Esophagus muscularis mucosa (tissue), 4 donors: ENCODE measurements around the gene TDRD7. TPM values are rescaled to one million over a fixed set of nuclear protein-coding genes. Genes with fewer than 3 reads are reported as not detected.

Experiments used
- DNase-seq: peaks from one replicate; pipeline ENCODE4 v3.0.0-alpha.2; 2017; ENCODE audit errors: extremely low spot score
- H3K27ac ChIP-seq, 4 donors: fragments of 200-600 bp; sonication (generic); replicated peaks in 1 of 4; 1 replicate in 3 of 4; 2 replicates in 1 of 4; pipeline ENCODE4 v1.5.1; 2016 to 2019; ENCODE audit warnings: mild to moderate bottlenecking in 1 of 4
- H3K27me3 ChIP-seq, 4 donors: fragments of 200-600 bp; sonication (generic); one replicate each; pipeline versions ENCODE4 v1.5.1 to v1.6.0; 2016 to 2019
- H3K36me3 ChIP-seq, 4 donors: fragments of 200-600 bp; sonication (generic); one replicate each; pipeline ENCODE4 v1.5.1; 2016 to 2019
- H3K4me1 ChIP-seq, 4 donors: fragments of 200-600 bp; sonication (generic); one replicate each; pipeline ENCODE4 v1.5.1; 2016 to 2019
- H3K4me3 ChIP-seq, 4 donors: fragments of 200-600 bp; sonication (generic); 1 replicate in 2 of 4; 2 replicates in 2 of 4; pipeline ENCODE4 v1.5.1; 2016 to 2019; ENCODE audit warnings: mild to moderate bottlenecking in 4 of 4, moderate library complexity in 1 of 4
- H3K9me3 ChIP-seq, 4 donors: fragments of 200-600 bp; sonication (generic); 1 replicate in 3 of 4; 2 replicates in 1 of 4; pipeline ENCODE4 v1.5.1; 2016 to 2019
- EP300 ChIP-seq: sonication (generic); formaldehyde crosslinking; IDR thresholded peaks from one replicate; pipeline ENCODE4 v1.6.1; 2017; ENCODE audit warnings: antibody characterized with exemption
- POLR2A ChIP-seq: fragments of 450-650 bp; IDR thresholded peaks from one replicate; pipeline ENCODE4 v1.6.1; 2017; ENCODE audit warnings: antibody characterized with exemption, moderate library complexity, mild to moderate bottlenecking, low read depth
- POLR2AphosphoS5 ChIP-seq, 2 donors: sonication (generic); formaldehyde crosslinking; IDR thresholded peaks; one replicate each; pipeline ENCODE4 v1.6.1; 2017; ENCODE audit warnings: antibody characterized with exemption in 2 of 2
- WGBS: methylation state at CpG from one replicate; pipeline ENCODE4 v1.1.5; 2018; 5-methylcytosine and 5-hydroxymethylcytosine counted together
- intact Hi-C: fragments of 100-400 bp; cut with DNase I; formaldehyde crosslinking; loops from one replicate; pipeline ENCODE4 v1.15.1; 2023
- total RNA-seq, 4 donors: library from RNA; depleted of rRNA; stranded (reverse); fragments of >200 nt; gene quantifications; one replicate each; pipeline versions ENCODE4 v1.1.0 to v1.2.1, GENCODE V29; 2016
- TF ChIP-seq, protein P1 (sequence below), 3 experiments: fragments of 200-600 bp in 2 of 3; fragments of 450-650 bp in 1 of 3; sonication (generic) in 2 of 3; IDR thresholded peaks; one replicate each; pipeline ENCODE4 v1.5.1; 2017 to 2019; ENCODE audit warnings: antibody characterized with exemption in 3 of 3, mild to moderate bottlenecking in 2 of 3, moderate library complexity in 1 of 3

Gene TDRD7
- total RNA-seq, 4 donors from 2014 or later = 15.4 to 22.9 (median 16.4) TPM

DNA sequence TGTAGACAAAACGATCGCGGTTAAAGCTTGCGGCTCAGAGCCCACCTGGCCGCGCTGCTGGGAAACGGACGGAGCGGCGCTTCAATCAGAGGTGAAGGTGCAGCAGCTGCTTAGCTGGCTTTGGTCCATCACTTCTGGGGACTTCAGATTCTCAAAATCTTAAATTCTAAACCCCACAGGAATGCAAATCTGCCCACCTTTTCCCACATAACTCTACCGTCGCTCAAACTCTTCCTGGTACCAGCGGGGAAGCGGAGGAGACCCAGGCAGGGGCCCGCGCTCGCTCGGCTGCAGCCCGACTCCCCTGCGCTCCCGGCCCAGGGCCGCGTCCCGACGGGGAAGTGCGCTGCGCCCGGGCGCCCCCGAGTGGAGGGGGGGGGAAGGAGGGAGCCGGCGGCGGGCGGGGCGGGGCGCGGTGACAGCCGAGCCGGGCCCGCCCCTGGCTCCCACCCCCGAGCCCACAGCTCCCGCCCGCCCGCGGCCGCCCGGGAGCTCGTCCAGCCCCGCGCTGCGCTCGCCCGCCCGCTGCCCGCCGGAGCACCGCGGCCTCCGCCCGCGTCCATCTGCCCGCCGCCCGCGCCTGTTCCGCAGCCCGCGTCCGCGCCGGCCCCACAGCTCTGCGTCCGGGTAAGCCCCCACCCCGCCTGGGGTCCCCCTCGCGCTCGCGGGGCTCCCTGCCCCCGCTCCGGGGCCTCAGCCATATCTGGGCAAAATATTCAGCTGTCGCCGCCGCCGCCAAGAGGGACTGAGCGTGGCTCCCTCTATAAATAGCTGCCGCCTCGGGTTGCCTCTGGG is 89.5 kb downstream of the TDRD7 start, which contains the start of gene TMOD1:
Gene TMOD1 (plus strand): TSS at position 490 of the 795 bp plus-strand sequence. CDS start 22,523 bp downstream, outside the sequence.
- no peaks in the 10 kb centered on the region for H3K9me3 ChIP-seq
- intact Hi-C loops = loop anchor here (5.0 kb wide), 1 partner anchor 61 kb away; no protein-coding TSS in a partner anchor
- DNase-seq = peak; percentile 91
- no peaks in the 10 kb centered on the region for H3K27me3 ChIP-seq
- 2% methylated on average over 25 of the region's 87 CpGs for WGBS
- H3K27ac ChIP-seq = peak within 1 kb of the TSS; percentile 95 to 98 (median 96)
- peaks cover 0 to 5% (median under 1%) of the 10 kb centered on the region in 4 donors for H3K36me3 ChIP-seq
- H3K4me1 ChIP-seq = peaks cover 30 to 46% (median 44%) of the 10 kb centered on the region in 4 donors
- no peak for TF ChIP-seq EP300
- TF ChIP-seq, protein P1, sequence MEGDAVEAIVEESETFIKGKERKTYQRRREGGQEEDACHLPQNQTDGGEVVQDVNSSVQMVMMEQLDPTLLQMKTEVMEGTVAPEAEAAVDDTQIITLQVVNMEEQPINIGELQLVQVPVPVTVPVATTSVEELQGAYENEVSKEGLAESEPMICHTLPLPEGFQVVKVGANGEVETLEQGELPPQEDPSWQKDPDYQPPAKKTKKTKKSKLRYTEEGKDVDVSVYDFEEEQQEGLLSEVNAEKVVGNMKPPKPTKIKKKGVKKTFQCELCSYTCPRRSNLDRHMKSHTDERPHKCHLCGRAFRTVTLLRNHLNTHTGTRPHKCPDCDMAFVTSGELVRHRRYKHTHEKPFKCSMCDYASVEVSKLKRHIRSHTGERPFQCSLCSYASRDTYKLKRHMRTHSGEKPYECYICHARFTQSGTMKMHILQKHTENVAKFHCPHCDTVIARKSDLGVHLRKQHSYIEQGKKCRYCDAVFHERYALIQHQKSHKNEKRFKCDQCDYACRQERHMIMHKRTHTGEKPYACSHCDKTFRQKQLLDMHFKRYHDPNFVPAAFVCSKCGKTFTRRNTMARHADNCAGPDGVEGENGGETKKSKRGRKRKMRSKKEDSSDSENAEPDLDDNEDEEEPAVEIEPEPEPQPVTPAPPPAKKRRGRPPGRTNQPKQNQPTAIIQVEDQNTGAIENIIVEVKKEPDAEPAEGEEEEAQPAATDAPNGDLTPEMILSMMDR (IDR thresholded peaks at IDR 0.05) = peak in 1 of 3 experiments; percentile 32
- no peak for TF ChIP-seq POLR2A
- peak; percentile 33 to 41 for TF ChIP-seq POLR2AphosphoS5 (IDR thresholded peaks at IDR 0.05)
- peak within 1 kb of the TSS; percentile 88 to 98 (median 96) for H3K4me3 ChIP-seq

DNA sequence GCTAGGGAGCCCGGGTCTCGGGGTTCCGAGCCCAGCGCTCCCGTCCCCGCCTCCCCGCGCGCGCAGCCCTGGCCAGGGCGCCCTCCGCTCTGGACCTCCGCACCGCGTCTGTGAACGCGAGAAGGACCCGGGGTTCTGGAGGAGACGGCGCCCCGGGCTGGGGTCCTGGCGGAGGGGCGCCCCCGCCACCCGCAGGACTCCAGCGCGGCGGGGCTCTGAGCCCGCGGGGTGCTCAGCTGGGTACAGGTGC is 90.0 kb downstream of the TDRD7 start:
- TF ChIP-seq POLR2A = no peak
- peak; percentile 11 to 21 for TF ChIP-seq POLR2AphosphoS5 (IDR thresholded peaks at IDR 0.05)
- intact Hi-C loops = loop anchor here (2.0 to 5.0 kb wide), 2 partner anchors 60 to 97 kb away; no protein-coding TSS in a partner anchor
- H3K4me1 ChIP-seq = peaks cover 35 to 52% (median 50%) of the 10 kb centered on the region in 4 donors

DNA sequence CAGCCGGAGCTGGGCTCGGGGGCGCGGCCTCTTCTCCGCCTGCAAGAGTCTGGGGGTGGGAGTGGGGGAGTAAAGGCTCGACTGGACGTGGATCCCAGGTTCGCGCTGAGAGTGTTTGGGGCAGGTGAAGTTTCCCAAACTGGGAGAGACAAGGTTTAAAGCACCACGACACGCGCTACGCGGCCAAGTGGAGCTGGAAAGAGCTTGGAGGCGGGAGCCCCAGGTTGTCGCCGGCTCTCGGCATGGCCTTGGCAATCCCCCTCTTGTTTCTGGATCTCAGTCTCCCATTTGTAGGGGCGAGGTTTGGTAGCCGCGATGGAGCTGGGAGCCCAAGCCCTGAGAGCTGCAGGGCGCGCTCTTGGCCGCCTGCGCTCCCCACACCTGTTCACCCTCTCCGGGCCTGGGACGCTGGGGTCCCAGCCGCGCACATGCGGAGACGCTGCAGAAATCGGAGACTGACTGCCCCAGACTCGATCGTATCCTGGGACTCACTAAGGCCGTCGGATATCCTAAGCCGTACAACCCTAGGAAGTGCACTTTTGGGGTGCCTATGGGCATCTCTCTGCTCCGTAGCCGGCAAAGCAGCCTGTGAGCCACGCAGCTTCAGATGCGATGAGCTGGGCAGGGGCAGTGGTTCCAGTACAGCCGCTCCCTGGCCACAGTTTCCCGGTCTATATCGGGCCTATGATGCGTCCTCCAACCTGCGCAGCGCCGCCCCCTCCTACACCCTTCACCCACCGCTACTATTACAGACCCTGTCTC is 90.5 kb downstream of the TDRD7 start:
- Histone ChIP-seq H3K9me3 (no peaks in the 10 kb centered on the region), H3K27me3 (no peaks in the 10 kb centered on the region), H3K4me3 (peak overlapping the region; percentile 88 to 98 (median 96)), H3K36me3 (no peaks in the 10 kb centered on the region), H3K4me1 (peaks cover 39 to 57% (median 55%) of the 10 kb centered on the region in 4 donors), H3K27ac (peak overlapping the region; percentile 95 to 98 (median 96))
- TF ChIP-seq POLR2AphosphoS5 (IDR thresholded peaks at IDR 0.05) (peak in 1 of 2 donors; percentile 28), EP300 (no peak), POLR2A (no peak)
- TF ChIP-seq, protein P1 (IDR thresholded peaks at IDR 0.05) = peak in 2 of 3 experiments; percentile 3 to 6
- intact Hi-C loops = loop anchor here (2.0 to 5.0 kb wide), 2 partner anchors 60 to 96 kb away; no protein-coding TSS in a partner anchor
- peak; percentile 90 for DNase-seq
- WGBS = 0% methylated on average over 29 of the region's 49 CpGs

More for the DNA sequence above, 90.0 kb downstream of the TDRD7 start:
- Histone ChIP-seq H3K36me3 (peaks cover 0 to under 1% (median 0%) of the 10 kb centered on the region in 4 donors), H3K9me3 (no peaks in the 10 kb centered on the region), H3K4me3 (peak overlapping the region; percentile 88 to 98 (median 96)), H3K27ac (peak overlapping the region; percentile 95 to 98 (median 96)), H3K27me3 (no peaks in the 10 kb centered on the region)
- no peak for DNase-seq
- WGBS = under 1% methylated on average over 30 of the region's 30 CpGs

DNA sequence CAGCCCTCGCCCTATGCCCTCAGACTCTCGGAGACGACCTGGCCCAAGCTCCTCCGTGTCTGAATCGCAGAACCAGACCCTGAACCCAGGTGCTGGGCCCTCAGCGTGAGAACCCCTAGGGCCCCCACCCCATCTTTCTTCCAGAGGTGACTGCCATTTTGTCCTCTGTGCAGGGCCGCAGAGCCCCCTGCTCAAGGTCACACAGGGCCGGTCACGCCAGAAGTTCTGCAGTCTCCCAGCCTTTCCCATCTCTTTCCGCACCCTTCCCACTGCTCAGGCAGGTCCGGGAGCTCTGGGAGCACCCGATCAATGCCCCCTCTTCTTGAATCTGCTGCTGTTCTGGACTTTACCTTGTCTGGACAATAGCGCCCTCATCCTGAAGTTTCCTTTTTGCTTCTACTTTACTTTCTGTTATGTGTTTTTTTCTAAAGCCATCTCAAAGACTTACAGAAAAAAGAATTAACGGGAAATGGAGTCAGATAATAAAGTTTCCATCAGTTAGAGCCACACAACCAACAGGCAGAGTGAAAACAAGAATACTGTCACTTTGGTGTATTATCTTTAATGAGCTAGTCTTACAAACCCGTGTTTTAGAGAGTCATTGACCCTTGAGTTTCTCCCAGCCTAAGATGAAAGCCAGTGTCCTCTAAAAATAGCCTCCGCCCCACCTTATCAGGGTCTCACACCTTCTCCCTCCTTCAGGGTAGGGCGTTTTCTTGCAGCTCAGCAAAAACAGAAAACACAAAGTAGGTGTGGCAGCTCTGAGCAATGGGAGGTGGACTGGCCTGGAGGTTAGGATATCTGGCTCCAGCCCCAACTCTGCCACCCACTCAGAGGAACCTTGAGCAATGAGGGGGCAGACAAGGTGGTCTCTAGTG is 91.3 kb downstream of the TDRD7 start:
- H3K27me3 ChIP-seq = no peaks in the 10 kb centered on the region
- H3K27ac ChIP-seq = peak overlapping the region; percentile 95 to 98 (median 96)
- DNase-seq = no peak
- H3K9me3 ChIP-seq = no peaks in the 10 kb centered on the region
- H3K36me3 ChIP-seq = no peaks in the 10 kb centered on the region
- TF ChIP-seq POLR2A = no peak
- TF ChIP-seq POLR2AphosphoS5 (IDR thresholded peaks at IDR 0.05) = peak in 1 of 2 donors; percentile 4
- TF ChIP-seq, protein P1 (IDR thresholded peaks at IDR 0.05) = peak in 1 of 3 experiments; percentile 14
- TF ChIP-seq EP300 = no peak
- peaks cover 39 to 65% (median 63%) of the 10 kb centered on the region in 4 donors for H3K4me1 ChIP-seq
- H3K4me3 ChIP-seq = peak overlapping the region; percentile 88 to 98 (median 96)
- 34% methylated on average over 16 of the region's 17 CpGs for WGBS
- intact Hi-C loops = loop anchor here (2.0 to 5.0 kb wide), 2 partner anchors 59 to 96 kb away; no protein-coding TSS in a partner anchor
